ENCODE results near the gene PIANP.

The PIANP gene

GRCh38 chr12:6735448-6736191, 35.0 kb upstream of the PIANP start:
- no peak overlapping the region for H3K27ac ChIP-seq (ENCODE audit: low read depth, low read length)
- H2AFZ ChIP-seq (ENCODE audit: insufficient read depth, low read length, poor library complexity): no peak overlapping the region
- no peak overlapping the region for H4K12ac ChIP-seq (ENCODE audit: low read depth, low read length)
- DNase-seq: peak; percentile 48 to 72
- H3K4me1 ChIP-seq (ENCODE audit: control insufficient read depth in 1 of 2, insufficient read depth in 2 of 2, low read length in 2 of 2): no peaks in the 10 kb centered on the region
- H2AK5ac ChIP-seq (ENCODE audit: low read length): no peak overlapping the region
- no peaks in the 10 kb centered on the region for H3K79me2 ChIP-seq (ENCODE audit: control insufficient read depth, insufficient read depth, low read length, poor library complexity)
- no peak overlapping the region for H3K4me2 ChIP-seq (ENCODE audit: low read length)
- H4K91ac ChIP-seq (ENCODE audit: low read depth, low read length): no peak overlapping the region
- H3K79me1 ChIP-seq (ENCODE audit: low read length): no peaks in the 10 kb centered on the region
- no peak overlapping the region for H3K4ac ChIP-seq (ENCODE audit: low read depth, low read length)
- no peak overlapping the region for H2BK5ac ChIP-seq (ENCODE audit: low read depth, low read length, poor library complexity)
- no peak overlapping the region for H3K18ac ChIP-seq (ENCODE audit: low read length)
- H3K9ac ChIP-seq (ENCODE audit: low read length): no peak overlapping the region
- H2BK120ac ChIP-seq (ENCODE audit: insufficient read depth, low read length, poor library complexity): no peak overlapping the region
- H3K14ac ChIP-seq (ENCODE audit: low read length): no peak overlapping the region
- no peak overlapping the region for H2BK12ac ChIP-seq (ENCODE audit: low read length)
- no CpG with 5 or more reads among the region's 8 CpGs for WGBS (ENCODE audit: extremely low coverage, insufficient coverage, insufficient read length)
- no peak overlapping the region for H3K4me3 ChIP-seq (ENCODE audit: low read depth, low read length)
- no peaks in the 10 kb centered on the region for H3K9me3 ChIP-seq (ENCODE audit: insufficient read depth, low read depth, low read length)
- no peaks in the 10 kb centered on the region for H3K27me3 ChIP-seq (ENCODE audit: insufficient read depth, low read length)
- peaks cover 8 to 20% of the 10 kb centered on the region in 2 experiments for H3K36me3 ChIP-seq (ENCODE audit: control insufficient read depth in 1 of 2, insufficient read depth in 2 of 2, low read length in 2 of 2)
- H3K23ac ChIP-seq (ENCODE audit: low read length): no peak overlapping the region
- no peak overlapping the region for H4K8ac ChIP-seq (ENCODE audit: low read depth, low read length)

DNA sequence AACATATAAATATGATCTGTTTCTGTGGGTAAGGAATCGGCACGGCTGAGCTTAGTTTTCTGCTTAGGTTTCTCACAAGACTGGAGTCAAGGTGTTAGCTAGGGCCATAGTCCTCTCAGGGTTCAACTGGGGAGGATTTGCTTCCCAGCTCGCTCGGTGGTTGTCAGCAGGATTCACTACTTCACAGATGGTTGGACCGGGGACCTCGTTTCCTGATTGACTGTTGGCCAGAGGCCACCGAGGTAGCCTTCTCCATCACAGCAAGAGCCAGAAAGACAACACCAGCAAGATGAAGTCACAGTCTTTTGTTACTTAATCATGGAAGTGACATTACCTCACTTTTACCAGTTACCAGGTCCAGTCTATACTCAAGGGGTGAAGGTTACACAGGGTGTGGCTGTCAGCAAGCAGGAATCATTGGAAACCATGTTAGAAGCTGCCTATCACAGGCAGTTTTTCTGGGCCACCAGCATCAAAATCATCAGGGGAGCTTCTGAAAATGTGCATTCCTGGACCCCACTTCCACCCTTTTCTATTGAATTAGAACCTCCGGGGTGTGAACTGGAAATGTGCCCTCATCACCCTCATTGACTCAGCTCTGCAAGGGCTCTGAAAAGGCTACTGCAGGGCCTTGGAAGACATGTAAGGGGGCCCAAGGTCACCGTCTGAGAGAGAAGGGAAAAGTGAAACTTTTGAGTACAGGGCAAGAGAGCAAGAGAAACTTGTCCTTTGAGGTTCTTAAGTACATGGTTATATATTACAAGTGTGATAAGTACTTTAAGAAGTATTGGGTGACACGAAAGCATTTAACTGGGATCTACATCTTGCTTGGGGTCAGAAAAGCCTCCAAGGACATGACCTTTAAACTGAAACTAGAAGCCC, 34.1 kb upstream of the PIANP start:
- no CpG with 5 or more reads among the region's 10 CpGs for WGBS (ENCODE audit: extremely low coverage, insufficient coverage, insufficient read length)

DNA sequence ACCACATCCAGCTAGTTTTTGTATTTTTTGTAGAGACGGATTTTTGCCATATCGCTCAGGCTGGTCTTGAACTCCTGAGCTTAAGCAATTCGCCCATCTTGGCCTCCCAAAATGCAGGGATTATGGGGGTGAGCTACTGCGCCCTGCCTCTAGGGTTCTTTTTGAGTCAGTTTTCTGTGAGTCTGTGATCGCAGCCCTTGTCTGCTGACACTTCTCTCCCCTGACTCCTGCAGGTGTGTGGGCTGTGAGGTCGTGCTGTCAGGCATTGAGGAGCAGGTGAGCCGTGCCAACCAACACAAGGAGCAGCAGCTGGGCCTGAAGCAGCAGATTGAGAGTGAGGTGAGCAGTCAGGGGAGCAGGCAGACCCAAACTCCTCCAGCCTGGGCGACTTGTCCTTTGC, 29.6 kb upstream of the PIANP start:
- Histone ChIP-seq H3K4me1 (ENCODE audit: control insufficient read depth in 1 of 2, insufficient read depth in 2 of 2, low read length in 2 of 2) (no peaks in the 10 kb centered on the region), H3K4me2 (ENCODE audit: low read length) (no peak overlapping the region), H3K9ac (ENCODE audit: low read length) (no peak overlapping the region), H3K14ac (ENCODE audit: low read length) (no peak overlapping the region), H4K12ac (ENCODE audit: low read depth, low read length) (no peak overlapping the region), H3K27me3 (ENCODE audit: insufficient read depth, low read length) (no peaks in the 10 kb centered on the region), H3K79me1 (ENCODE audit: low read length) (no peaks in the 10 kb centered on the region), H3K79me2 (ENCODE audit: control insufficient read depth, insufficient read depth, low read length, poor library complexity) (no peaks in the 10 kb centered on the region), H2AFZ (ENCODE audit: insufficient read depth, low read length, poor library complexity) (no peak overlapping the region), H2BK12ac (ENCODE audit: low read length) (no peak overlapping the region), H2BK120ac (ENCODE audit: insufficient read depth, low read length, poor library complexity) (no peak overlapping the region), H2BK5ac (ENCODE audit: low read depth, low read length, poor library complexity) (no peak overlapping the region), H3K27ac (ENCODE audit: low read depth, low read length) (no peak overlapping the region), H3K36me3 (ENCODE audit: control insufficient read depth in 1 of 2, insufficient read depth in 2 of 2, low read length in 2 of 2) (peaks cover 25 to 46% of the 10 kb centered on the region in 2 experiments), H3K23ac (ENCODE audit: low read length) (no peak overlapping the region), H3K4ac (ENCODE audit: low read depth, low read length) (no peak overlapping the region), H3K18ac (ENCODE audit: low read length) (no peak overlapping the region), H3K9me3 (ENCODE audit: insufficient read depth, low read depth, low read length) (no peaks in the 10 kb centered on the region), H4K91ac (ENCODE audit: low read depth, low read length) (no peak overlapping the region), H3K4me3 (ENCODE audit: low read depth, low read length) (no peak overlapping the region), H4K8ac (ENCODE audit: low read depth, low read length) (no peak overlapping the region), H2AK5ac (ENCODE audit: low read length) (no peak overlapping the region)
- WGBS (ENCODE audit: extremely low coverage, insufficient coverage, insufficient read length): no CpG with 5 or more reads among the region's 8 CpGs
- DNase-seq: no peak

More for the DNA sequence above, 34.1 kb upstream of the PIANP start:
- no peaks in the 10 kb centered on the region for H3K79me1 ChIP-seq (ENCODE audit: low read length)
- no peak overlapping the region for H4K8ac ChIP-seq (ENCODE audit: low read depth, low read length)
- H2AK5ac ChIP-seq (ENCODE audit: low read length): no peak overlapping the region
- H4K12ac ChIP-seq (ENCODE audit: low read depth, low read length): no peak overlapping the region
- H3K14ac ChIP-seq (ENCODE audit: low read length): no peak overlapping the region
- no peak overlapping the region for H2BK120ac ChIP-seq (ENCODE audit: insufficient read depth, low read length, poor library complexity)
- H3K9ac ChIP-seq (ENCODE audit: low read length): no peak overlapping the region
- no peak overlapping the region for H3K4ac ChIP-seq (ENCODE audit: low read depth, low read length)
- no peak overlapping the region for H3K4me3 ChIP-seq (ENCODE audit: low read depth, low read length)
- no peak overlapping the region for H2AFZ ChIP-seq (ENCODE audit: insufficient read depth, low read length, poor library complexity)
- no peaks in the 10 kb centered on the region for H3K9me3 ChIP-seq (ENCODE audit: insufficient read depth, low read depth, low read length)
- H3K4me1 ChIP-seq (ENCODE audit: control insufficient read depth in 1 of 2, insufficient read depth in 2 of 2, low read length in 2 of 2): no peaks in the 10 kb centered on the region
- no peak overlapping the region for H2BK5ac ChIP-seq (ENCODE audit: low read depth, low read length, poor library complexity)
- H3K18ac ChIP-seq (ENCODE audit: low read length): no peak overlapping the region
- no peak for DNase-seq
- peaks cover 16 to 28% of the 10 kb centered on the region in 2 experiments for H3K36me3 ChIP-seq (ENCODE audit: control insufficient read depth in 1 of 2, insufficient read depth in 2 of 2, low read length in 2 of 2)
- no peaks in the 10 kb centered on the region for H3K79me2 ChIP-seq (ENCODE audit: control insufficient read depth, insufficient read depth, low read length, poor library complexity)
- H3K27me3 ChIP-seq (ENCODE audit: insufficient read depth, low read length): no peaks in the 10 kb centered on the region
- H4K91ac ChIP-seq (ENCODE audit: low read depth, low read length): no peak overlapping the region
- no peak overlapping the region for H3K27ac ChIP-seq (ENCODE audit: low read depth, low read length)
- no peak overlapping the region for H2BK12ac ChIP-seq (ENCODE audit: low read length)
- no peak overlapping the region for H3K23ac ChIP-seq (ENCODE audit: low read length)
- H3K4me2 ChIP-seq (ENCODE audit: low read length): no peak overlapping the region

- Histone ChIP-seq H3K4me2 (ENCODE audit: low read length) (no peak overlapping the region), H3K9me3 (ENCODE audit: insufficient read depth, low read depth, low read length) (no peaks in the 10 kb centered on the region), H3K23ac (ENCODE audit: low read length) (no peak overlapping the region), H4K91ac (ENCODE audit: low read depth, low read length) (no peak overlapping the region), H3K4me3 (ENCODE audit: low read depth, low read length) (no peak overlapping the region), H4K12ac (ENCODE audit: low read depth, low read length) (no peak overlapping the region), H3K27me3 (ENCODE audit: insufficient read depth, low read length) (no peaks in the 10 kb centered on the region), H4K8ac (ENCODE audit: low read depth, low read length) (no peak overlapping the region), H3K14ac (ENCODE audit: low read length) (no peak overlapping the region), H3K27ac (ENCODE audit: low read depth, low read length) (no peak overlapping the region), H3K79me1 (ENCODE audit: low read length) (peaks cover 3% of the 10 kb centered on the region), H3K9ac (ENCODE audit: low read length) (no peak overlapping the region), H2BK5ac (ENCODE audit: low read depth, low read length, poor library complexity) (no peak overlapping the region), H3K79me2 (ENCODE audit: control insufficient read depth, insufficient read depth, low read length, poor library complexity) (peaks cover 3% of the 10 kb centered on the region), H2BK12ac (ENCODE audit: low read length) (no peak overlapping the region), H2AK5ac (ENCODE audit: low read length) (no peak overlapping the region), H3K4me1 (ENCODE audit: control insufficient read depth in 1 of 2, insufficient read depth in 2 of 2, low read length in 2 of 2) (peaks cover 4 to 5% of the 10 kb centered on the region in 2 experiments), H3K4ac (ENCODE audit: low read depth, low read length) (no peak overlapping the region), H3K18ac (ENCODE audit: low read length) (no peak overlapping the region), H2AFZ (ENCODE audit: insufficient read depth, low read length, poor library complexity) (no peak overlapping the region), H2BK120ac (ENCODE audit: insufficient read depth, low read length, poor library complexity) (no peak overlapping the region), H3K36me3 (ENCODE audit: control insufficient read depth in 1 of 2, insufficient read depth in 2 of 2, low read length in 2 of 2) (peaks cover 25 to 43% of the 10 kb centered on the region in 2 experiments)
- WGBS (ENCODE audit: extremely low coverage, insufficient coverage, insufficient read length): no CpG with 5 or more reads among the region's 18 CpGs
- DNase-seq: no peak
Observed at GRCh38 chr12:6729186-6729585, 28.6 kb upstream of the PIANP start.
